Hepatocyte (in vitro differentiated cells): ENCODE results near the gene BMP2. TPM values are rescaled to one million over a fixed set of nuclear protein-coding genes. Genes with fewer than 3 reads are reported as not detected.

Experiments
- DNase-seq: peaks from one replicate; pipeline ENCODE4 v3.0.0-alpha.2; 2016; ENCODE audit warnings: low spot score
- H2AFZ ChIP-seq: fragments of 200-600 bp; sonication (generic); 2 replicates; pipeline ENCODE4 v1.6.0; 2016; ENCODE audit warnings: antibody characterized with exemption, mild to moderate bottlenecking
- H3K27ac ChIP-seq: fragments of 200-600 bp; sonication (generic); 2 replicates; pipeline ENCODE4 v1.5.1; 2016; ENCODE audit warnings: mild to moderate bottlenecking
- H3K27me3 ChIP-seq: fragments of 200-600 bp; sonication (generic); 2 replicates; pipeline ENCODE4 v1.6.1; 2016
- H3K36me3 ChIP-seq: fragments of 200-600 bp; sonication (generic); replicated peaks from 2 replicates; pipeline ENCODE4 v1.5.1; 2016; ENCODE audit warnings: low read depth; ENCODE audit not compliant: insufficient read depth
- H3K4me1 ChIP-seq: fragments of 200-600 bp; sonication (generic); 2 replicates; pipeline ENCODE4 v1.5.1; 2016; ENCODE audit warnings: mild to moderate bottlenecking, moderate library complexity; ENCODE audit not compliant: insufficient read depth
- H3K4me2 ChIP-seq: fragments of 200-600 bp; sonication (generic); 2 replicates; pipeline ENCODE4 v1.6.0; 2016
- H3K4me3 ChIP-seq: fragments of 200-600 bp; sonication (generic); 2 replicates; pipeline ENCODE4 v1.5.1; 2016; ENCODE audit warnings: mild to moderate bottlenecking
- H3K79me2 ChIP-seq: fragments of 200-600 bp; sonication (generic); 2 replicates; pipeline ENCODE4 v1.6.0; 2017; ENCODE audit warnings: mild to moderate bottlenecking
- H3K9me2 ChIP-seq: fragments of 200-600 bp; sonication (generic); replicated peaks from 2 replicates; pipeline ENCODE4 v1.6.0; 2017; ENCODE audit warnings: mild to moderate bottlenecking; ENCODE audit not compliant: insufficient read depth
- H3K9me3 ChIP-seq: fragments of 200-600 bp; sonication (generic); 2 replicates; pipeline ENCODE4 v1.5.1; 2016; ENCODE audit warnings: low read depth, mild to moderate bottlenecking
- H4K20me1 ChIP-seq: fragments of 200-600 bp; sonication (generic); 2 replicates; pipeline ENCODE4 v1.6.0; 2016; ENCODE audit warnings: mild to moderate bottlenecking; ENCODE audit not compliant: insufficient read depth, poor library complexity, severe bottlenecking
- CTCF ChIP-seq: fragments of 200-600 bp; sonication (generic); IDR thresholded peaks from 2 replicates; pipeline ENCODE4 v1.5.1; 2016; ENCODE audit warnings: antibody characterized with exemption, mild to moderate bottlenecking; ENCODE audit not compliant: poor library complexity
- EZH2 ChIP-seq: fragments of 200-600 bp; sonication (generic); IDR thresholded peaks from 2 replicates; pipeline ENCODE4 v1.6.1; 2016; ENCODE audit warnings: antibody characterized with exemption, mild to moderate bottlenecking, borderline replicate concordance
- EZH2phosphoT487 ChIP-seq: fragments of 200-600 bp; sonication (generic); IDR thresholded peaks from one replicate; pipeline ENCODE4 v1.6.1; 2018; ENCODE audit warnings: antibody characterized with exemption, mild to moderate bottlenecking, low read depth, moderate library complexity; ENCODE audit not compliant: unreplicated experiment, severe bottlenecking
- WGBS: methylation state at CpG from one replicate; pipeline ENCODE4 v1.1.6; 2016; ENCODE audit warnings: low lambda C conversion rate; ENCODE audit errors: missing lambda C conversion rate; 5-methylcytosine and 5-hydroxymethylcytosine counted together
- polyA plus RNA-seq: library from polyadenylated mRNA; unstranded; fragments of >200 nt; fragmentation: Nextera tagmentation; extraction: Ambion mirVana; gene quantifications from 2 replicates; pipeline ENCODE4 v1.2.1, GENCODE V29; 2016
- total RNA-seq: library from RNA; depleted of rRNA; stranded (reverse); fragments of >200 nt; gene quantifications from 2 replicates; pipeline ENCODE4 v1.2.3, GENCODE V29; 2014

The BMP2 gene
- total and polyA plus RNA-seq, 2 experiments from 2014 or later: 64.6 to 72.0 TPM

DNA sequence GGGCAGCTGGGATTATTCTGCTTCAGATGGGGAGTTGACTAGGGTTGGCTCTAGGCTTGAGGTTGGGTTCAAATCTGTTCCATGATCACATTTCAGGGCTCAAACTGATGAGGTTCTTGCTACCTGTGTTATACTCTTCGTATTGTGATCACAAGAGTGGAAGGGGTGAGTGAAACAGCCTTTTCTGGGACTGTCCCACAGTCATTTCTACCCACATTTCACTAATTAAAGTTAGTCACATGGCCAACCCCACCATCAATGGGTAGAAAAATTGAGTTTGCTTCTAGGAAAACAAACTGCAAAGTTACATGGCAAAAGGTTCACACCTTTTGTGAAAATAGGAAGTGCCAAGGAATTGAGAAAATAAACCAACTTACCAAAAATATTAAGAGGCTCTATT lies 33.5 kb upstream of the BMP2 start:
- no peak for DNase-seq
- TF ChIP-seq CTCF (no peak), EZH2 (no peak), EZH2phosphoT487 (no peak)
- Histone ChIP-seq H3K9me2 (no peaks in the 10 kb centered on the region), H3K9me3 (no peaks in the 10 kb centered on the region), H3K27ac (no peak overlapping the region), H3K27me3 (no peaks in the 10 kb centered on the region), H4K20me1 (no peaks in the 10 kb centered on the region), H2AFZ (no peak overlapping the region), H3K4me2 (no peak overlapping the region), H3K36me3 (no peaks in the 10 kb centered on the region), H3K4me1 (no peaks in the 10 kb centered on the region), H3K79me2 (no peaks in the 10 kb centered on the region), H3K4me3 (no peak overlapping the region)
- 92% methylated on average over 1 of the region's 1 CpG for WGBS

- no peaks in the 10 kb centered on the region for H4K20me1 ChIP-seq
- 47% methylated on average over 8 of the region's 8 CpGs for WGBS
- H2AFZ ChIP-seq: peak overlapping the region; percentile 62
- H3K27me3 ChIP-seq: no peaks in the 10 kb centered on the region
- H3K36me3 ChIP-seq: no peaks in the 10 kb centered on the region
- no peaks in the 10 kb centered on the region for H3K79me2 ChIP-seq
- peak; percentile 52 for DNase-seq
- H3K4me2 ChIP-seq: peak overlapping the region; percentile 69
- no peaks in the 10 kb centered on the region for H3K4me1 ChIP-seq
- peak overlapping the region; percentile 85 for H3K27ac ChIP-seq
- TF ChIP-seq EZH2phosphoT487 (no peak), EZH2 (no peak), CTCF (no peak)
- H3K9me3 ChIP-seq: no peaks in the 10 kb centered on the region
- H3K9me2 ChIP-seq: no peaks in the 10 kb centered on the region
- no peak overlapping the region for H3K4me3 ChIP-seq
Observed at GRCh38 chr20:6735942-6736845, 31.3 kb upstream of the BMP2 start.

DNA sequence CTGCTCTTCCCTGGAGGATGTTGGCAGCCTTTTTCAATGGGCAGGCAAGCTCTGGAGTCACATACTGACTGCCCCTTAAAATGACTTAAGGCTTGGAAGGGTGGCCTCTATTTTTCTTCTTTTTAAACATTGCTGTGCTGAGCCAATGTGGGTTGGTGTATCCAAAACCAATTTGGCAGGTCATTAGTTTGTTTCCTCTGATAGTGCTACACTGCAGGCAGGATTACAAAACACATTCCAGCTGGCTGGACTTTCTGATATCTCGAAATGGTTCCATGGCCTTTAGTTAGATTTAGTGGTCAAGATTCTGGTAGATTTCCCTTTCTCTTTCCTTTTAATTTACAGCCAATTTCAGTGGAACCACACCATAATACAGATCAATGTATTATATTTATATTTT lies 28.1 kb upstream of the BMP2 start:
- H3K36me3 ChIP-seq: no peaks in the 10 kb centered on the region
- H2AFZ ChIP-seq: no peak overlapping the region
- no peak for TF ChIP-seq EZH2phosphoT487
- TF ChIP-seq CTCF: no peak
- no peak for TF ChIP-seq EZH2
- DNase-seq: no peak
- H4K20me1 ChIP-seq: no peaks in the 10 kb centered on the region
- H3K9me3 ChIP-seq: no peaks in the 10 kb centered on the region
- H3K9me2 ChIP-seq: no peaks in the 10 kb centered on the region
- WGBS: 83% methylated on average over 1 of the region's 1 CpG
- H3K4me2 ChIP-seq: no peak overlapping the region
- H3K27ac ChIP-seq: no peak overlapping the region
- H3K27me3 ChIP-seq: no peaks in the 10 kb centered on the region
- H3K4me1 ChIP-seq: no peaks in the 10 kb centered on the region
- H3K79me2 ChIP-seq: no peaks in the 10 kb centered on the region
- no peak overlapping the region for H3K4me3 ChIP-seq
